A673 (cell line): Measurements from ENCODE around the gene CAMK2N2. TPM values are rescaled to one million over a fixed set of nuclear protein-coding genes. Genes with fewer than 3 reads are reported as not detected.
A peak's percentile ranks its signal among the peaks of the same experiment; 100 is the strongest.

Experiments
- Bru-seq: library from RNA; stranded (reverse); fragments of 400-500 nt; gene quantifications from one replicate; lab custom pipeline; 2021; lab: Mats Ljungman, UMichigan
- BruChase-seq, 2 experiments: library from RNA; stranded (reverse); fragments of 400-500 nt; gene quantifications; one replicate each; lab custom pipeline; 2021; lab: Mats Ljungman, UMichigan
- BruUV-seq: library from RNA; stranded (reverse); fragments of 400-500 nt; replicated peaks from 2 replicates; lab custom pipeline; 2021; lab: Mats Ljungman, UMichigan
- CTCF ChIA-PET: fragments of 300-600 bp; sonication (Branson Sonifier 250); formaldehyde crosslinking; loops from one replicate; lab custom pipeline; 2022; ENCODE audit warnings: antibody characterized with exemption; lab: Charles Lee
- POLR2A ChIA-PET: fragments of 300-600 bp; sonication (Branson Sonifier 250); formaldehyde crosslinking; loops from one replicate; lab custom pipeline; 2022; ENCODE audit warnings: antibody characterized with exemption; ENCODE audit not compliant: low non-redundant PET; lab: Charles Lee
- DNase-seq: peaks from one replicate; pipeline ENCODE4 v3.0.0-alpha.2; 2015; ENCODE audit warnings: low spot score
- H3K27ac ChIP-seq: fragments of 200-600 bp; sonication (generic); 2 replicates; pipeline ENCODE4 v1.5.1; 2016; ENCODE audit warnings: mixed run types, low read depth, mild to moderate bottlenecking, mixed read lengths, antibody characterized with exemption, low read length; ENCODE audit not compliant: poor library complexity, severe bottlenecking
- H3K27me3 ChIP-seq: fragments of 200-600 bp; sonication (generic); replicated peaks from 2 replicates; pipeline ENCODE4 v1.6.1; 2017; ENCODE audit warnings: mixed run types, low read depth, mild to moderate bottlenecking, mixed read lengths, antibody characterized with exemption, low read length; ENCODE audit not compliant: insufficient read depth, poor library complexity
- H3K36me3 ChIP-seq: fragments of 200-600 bp; sonication (generic); 2 replicates; pipeline ENCODE4 v1.6.1; 2016; ENCODE audit warnings: mixed run types, mild to moderate bottlenecking, mixed read lengths, antibody characterized with exemption, low read length; ENCODE audit not compliant: insufficient read depth, poor library complexity, severe bottlenecking
- H3K4me1 ChIP-seq: fragments of 200-600 bp; sonication (generic); 2 replicates; pipeline ENCODE4 v1.6.1; 2017; ENCODE audit warnings: mixed run types, mild to moderate bottlenecking, mixed read lengths, antibody characterized with exemption, low read length; ENCODE audit not compliant: insufficient read depth, poor library complexity, severe bottlenecking
- H3K4me3 ChIP-seq: fragments of 200-600 bp; sonication (generic); 2 replicates; pipeline ENCODE4 v1.5.1; 2016; ENCODE audit warnings: low read depth, mixed run types, mild to moderate bottlenecking, mixed read lengths, low read length; ENCODE audit not compliant: poor library complexity, severe bottlenecking
- H3K9me3 ChIP-seq: fragments of 200-600 bp; sonication (generic); 2 replicates; pipeline ENCODE4 v1.6.1; 2016; ENCODE audit warnings: mixed run types, low read depth, mild to moderate bottlenecking, mixed read lengths, antibody characterized with exemption, low read length; ENCODE audit not compliant: poor library complexity, severe bottlenecking
- EZH2 ChIP-seq: fragments of 200-600 bp; sonication (generic); IDR thresholded peaks from 2 replicates; pipeline ENCODE4 v1.6.1; 2017; ENCODE audit warnings: borderline replicate concordance, low read depth, mild to moderate bottlenecking, mixed read lengths, antibody characterized with exemption, low read length; ENCODE audit not compliant: poor library complexity, severe bottlenecking
- intact Hi-C: fragments of 100-400 bp; cut with micrococcal nuclease; formaldehyde crosslinking; loops from one replicate; pipeline ENCODE4 v1.10.0; 2022; ENCODE audit not compliant: unreplicated experiment
- long read RNA-seq: library from polyadenylated mRNA; stranded (forward); transcript quantifications from one replicate; pipeline ENCODE4 v2.0.0, GENCODE V29; 2022
- total RNA-seq: library from RNA; stranded (reverse); gene quantifications from 2 replicates; pipeline ENCODE4 v1.2.3, GENCODE V29; 2021
- TF ChIP-seq, protein P1 (sequence below): fragments of 300-800, 200-600 bp; sonication (generic); conservative IDR thresholded peaks from 2 replicates; pipeline ENCODE4 v1.5.1; 2017; ENCODE audit warnings: low read depth, mild to moderate bottlenecking, antibody characterized with exemption, low read length, moderate library complexity, mixed read lengths

CAMK2N2 gene
- total RNA-seq (1.3 and 2.2 TPM in 2 replicates), Bru-seq, nascent RNA (percentile 18 among the genes with signal in this experiment), BruChase-seq, experiment 1, labeled RNA remaining after a 2-hour chase (not detected), BruChase-seq, experiment 2, labeled RNA remaining after a 6-hour chase (percentile 36 among the genes with signal in this experiment)
- long read RNA-seq: 0 reads

- peaks cover 11% of the 10 kb centered on the region for H3K4me1 ChIP-seq
- H3K9me3 ChIP-seq: no peaks in the 10 kb centered on the region
- TF ChIP-seq, protein P1, sequence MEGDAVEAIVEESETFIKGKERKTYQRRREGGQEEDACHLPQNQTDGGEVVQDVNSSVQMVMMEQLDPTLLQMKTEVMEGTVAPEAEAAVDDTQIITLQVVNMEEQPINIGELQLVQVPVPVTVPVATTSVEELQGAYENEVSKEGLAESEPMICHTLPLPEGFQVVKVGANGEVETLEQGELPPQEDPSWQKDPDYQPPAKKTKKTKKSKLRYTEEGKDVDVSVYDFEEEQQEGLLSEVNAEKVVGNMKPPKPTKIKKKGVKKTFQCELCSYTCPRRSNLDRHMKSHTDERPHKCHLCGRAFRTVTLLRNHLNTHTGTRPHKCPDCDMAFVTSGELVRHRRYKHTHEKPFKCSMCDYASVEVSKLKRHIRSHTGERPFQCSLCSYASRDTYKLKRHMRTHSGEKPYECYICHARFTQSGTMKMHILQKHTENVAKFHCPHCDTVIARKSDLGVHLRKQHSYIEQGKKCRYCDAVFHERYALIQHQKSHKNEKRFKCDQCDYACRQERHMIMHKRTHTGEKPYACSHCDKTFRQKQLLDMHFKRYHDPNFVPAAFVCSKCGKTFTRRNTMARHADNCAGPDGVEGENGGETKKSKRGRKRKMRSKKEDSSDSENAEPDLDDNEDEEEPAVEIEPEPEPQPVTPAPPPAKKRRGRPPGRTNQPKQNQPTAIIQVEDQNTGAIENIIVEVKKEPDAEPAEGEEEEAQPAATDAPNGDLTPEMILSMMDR: no peak
- no peaks in the 10 kb centered on the region for H3K36me3 ChIP-seq
- intact Hi-C loops: no loop called here
- no TSS peak for BruUV-seq
- POLR2A ChIA-PET: interaction anchor here (0.7 kb wide), 1 partner anchor 368 kb away, joined by 9 read pairs; no protein-coding TSS in a partner anchor
- H3K4me3 ChIP-seq: peak within 1 kb of the TSS; percentile 51
- DNase-seq: peak; percentile 66
- CTCF ChIA-PET: interaction anchor here (0.6 kb wide), 1 partner anchor 34 kb away, joined by 5 read pairs; no protein-coding TSS in a partner anchor
- no peak within 1 kb of the TSS for H3K27ac ChIP-seq
- H3K27me3 ChIP-seq: peaks cover 25% of the 10 kb centered on the region
Observed at GRCh38 chr3:184261270-184261853, at the start of gene CAMK2N2. Gene CAMK2N2, minus strand, starts transcription at chr3:184261553. Its CDS starts 268 bp downstream, at chr3:184261285.

DNA sequence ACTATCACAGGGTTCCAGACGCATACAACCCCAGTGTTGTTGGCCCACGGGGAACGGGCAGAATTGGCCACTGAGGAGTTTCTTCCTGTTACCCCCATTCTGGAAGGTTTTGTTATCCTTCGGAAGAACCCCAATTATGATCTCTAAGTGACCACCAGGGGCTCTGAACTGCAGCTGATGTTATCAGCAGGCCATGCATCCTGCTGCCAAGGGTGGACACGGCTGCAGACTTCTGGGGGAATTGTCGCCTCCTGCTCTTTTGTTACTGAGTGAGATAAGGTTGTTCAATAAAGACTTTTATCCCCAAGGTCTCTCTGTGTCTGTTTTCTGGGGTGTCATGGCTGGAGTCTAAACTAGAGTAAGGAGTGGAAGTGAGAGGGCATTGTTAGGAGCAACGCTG, 47.4 kb upstream of the CAMK2N2 start:
- TF ChIP-seq EZH2: no peak
- TF ChIP-seq, protein P1: no peak
- Histone ChIP-seq H3K4me3 (no peak overlapping the region), H3K27ac (no peak overlapping the region), H3K36me3 (peaks cover 53% of the 10 kb centered on the region), H3K27me3 (no peaks in the 10 kb centered on the region), H3K9me3 (no peaks in the 10 kb centered on the region), H3K4me1 (no peaks in the 10 kb centered on the region)
- intact Hi-C loops: no loop called here
- ChIA-PET POLR2A (no interaction called here), CTCF (no interaction called here)
- BruUV-seq: TSS peak; percentile 48
- no peak for DNase-seq

DNA sequence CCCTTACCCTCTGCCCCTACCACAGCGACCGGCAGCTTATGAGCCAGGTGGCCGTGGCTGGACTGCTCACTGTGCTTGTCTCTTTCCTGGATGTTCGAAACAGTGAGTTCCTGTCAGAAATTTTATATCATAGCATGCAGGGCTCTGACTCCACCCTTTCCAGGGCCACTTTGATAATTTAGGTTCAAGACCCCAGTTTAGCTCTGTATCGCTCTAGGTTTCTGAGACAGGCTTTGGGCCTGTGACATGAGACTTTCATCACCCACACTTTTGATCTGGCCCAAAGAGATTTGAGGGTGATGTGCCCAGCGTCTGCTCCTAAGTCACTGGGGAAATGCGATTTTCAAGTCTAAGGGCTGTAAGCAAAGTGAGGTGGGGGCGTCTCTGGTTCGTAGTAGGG, 46.6 kb upstream of the CAMK2N2 start:
- intact Hi-C loops: no loop called here
- TF ChIP-seq, protein P1: no peak
- TF ChIP-seq EZH2: no peak

More for the DNA sequence above, 46.6 kb upstream of the CAMK2N2 start:
- no peaks in the 10 kb centered on the region for H3K4me1 ChIP-seq
- H3K9me3 ChIP-seq: no peaks in the 10 kb centered on the region
- ChIA-PET CTCF (no interaction called here), POLR2A (no interaction called here)
- no TSS peak for BruUV-seq
- DNase-seq: no peak
- H3K27me3 ChIP-seq: no peaks in the 10 kb centered on the region
- H3K27ac ChIP-seq: no peak overlapping the region
- H3K4me3 ChIP-seq: no peak overlapping the region
- H3K36me3 ChIP-seq: peaks cover 62% of the 10 kb centered on the region
